Transverse colon (tissue), 3 donors: ENCODE data around the gene PLA2G4E.

Experiments
- POLR2A ChIP-seq: fragments of 450-650 bp; IDR thresholded peaks from one replicate; pipeline ENCODE4 v1.6.1; 2016; ENCODE audit warnings: antibody characterized with exemption, mild to moderate bottlenecking, moderate library complexity
- TF ChIP-seq, protein P1 (sequence below), 5 experiments: fragments of 200-600 bp in 3 of 5; fragments of 450-650 bp in 2 of 5; sonication (generic) in 3 of 5; IDR thresholded peaks; 1 replicate in 2 of 5; 2 replicates in 3 of 5; pipeline ENCODE4 v1.5.1; 2016 to 2017; ENCODE audit warnings: antibody characterized with exemption in 5 of 5, inconsistent platforms in 3 of 5, mild to moderate bottlenecking in 2 of 5, moderate library complexity in 1 of 5

GRCh38 chr15:41932511-41933289, 88.1 kb downstream of the PLA2G4E start:
- TF ChIP-seq, protein P1, sequence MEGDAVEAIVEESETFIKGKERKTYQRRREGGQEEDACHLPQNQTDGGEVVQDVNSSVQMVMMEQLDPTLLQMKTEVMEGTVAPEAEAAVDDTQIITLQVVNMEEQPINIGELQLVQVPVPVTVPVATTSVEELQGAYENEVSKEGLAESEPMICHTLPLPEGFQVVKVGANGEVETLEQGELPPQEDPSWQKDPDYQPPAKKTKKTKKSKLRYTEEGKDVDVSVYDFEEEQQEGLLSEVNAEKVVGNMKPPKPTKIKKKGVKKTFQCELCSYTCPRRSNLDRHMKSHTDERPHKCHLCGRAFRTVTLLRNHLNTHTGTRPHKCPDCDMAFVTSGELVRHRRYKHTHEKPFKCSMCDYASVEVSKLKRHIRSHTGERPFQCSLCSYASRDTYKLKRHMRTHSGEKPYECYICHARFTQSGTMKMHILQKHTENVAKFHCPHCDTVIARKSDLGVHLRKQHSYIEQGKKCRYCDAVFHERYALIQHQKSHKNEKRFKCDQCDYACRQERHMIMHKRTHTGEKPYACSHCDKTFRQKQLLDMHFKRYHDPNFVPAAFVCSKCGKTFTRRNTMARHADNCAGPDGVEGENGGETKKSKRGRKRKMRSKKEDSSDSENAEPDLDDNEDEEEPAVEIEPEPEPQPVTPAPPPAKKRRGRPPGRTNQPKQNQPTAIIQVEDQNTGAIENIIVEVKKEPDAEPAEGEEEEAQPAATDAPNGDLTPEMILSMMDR (IDR thresholded peaks at IDR 0.05) = no peak
- TF ChIP-seq POLR2A = no peak
